Muscle of back (tissue), 11 donors: ENCODE measurements around the gene ZNF500. TPM values are rescaled to one million over a fixed set of nuclear protein-coding genes. Genes with fewer than 3 reads are reported as not detected.
"Not testable (repeated sequence)": the region's sequence is repeated elsewhere in the genome, so short reads cannot be mapped to it uniquely, and the experiment has no call there.

Experiments
- DNase-seq, 3 donors: peaks; one replicate each; pipeline versions ENCODE4 v3.0.0 to v3.0.0-alpha.2; 2013
- polyA plus RNA-seq, 10 donors: library from polyadenylated mRNA; unstranded; fragments of 120-200 nt; gene quantifications; one replicate each; pipeline ENCODE4 v1.2.1, GENCODE V29; 2013; ENCODE audit not compliant: insufficient read length in 10 of 10

ZNF500 gene
- polyA plus RNA-seq, 10 donors = 7.1 to 11.9 (median 8.8) TPM

- DNase-seq = no peak
Observed at GRCh38 chr16:4797805-4798252, 30.9 kb upstream of the ZNF500 start.

GRCh38 chr16:4796982-4797804, 30.2 kb upstream of the ZNF500 start:
- no peak for DNase-seq

GRCh38 chr16:4795828-4796572, 29.0 kb upstream of the ZNF500 start:
- no peak for DNase-seq

GRCh38 chr16:4795181-4795827, 28.3 kb upstream of the ZNF500 start, which contains the start of gene SMIM22:
Gene SMIM22 (plus strand): TSS chr16:4795369. CDS start chr16:4795735, 366 bp downstream.
- no peak for DNase-seq

GRCh38 chr16:4792951-4793513, 26.1 kb upstream of the ZNF500 start:
- no peak for DNase-seq

- no peak for DNase-seq
Observed at GRCh38 chr16:4790871-4791270, 23.9 kb upstream of the ZNF500 start.

- no peak for DNase-seq
Observed at GRCh38 chr16:4790261-4790660, 23.3 kb upstream of the ZNF500 start.

GRCh38 chr16:4788910-4789309, 21.9 kb upstream of the ZNF500 start:
- no peak for DNase-seq

GRCh38 chr16:4788489-4788889, 21.5 kb upstream of the ZNF500 start:
- no peak for DNase-seq

- DNase-seq = no peak
Observed at GRCh38 chr16:4787627-4788482, 20.9 kb upstream of the ZNF500 start, which contains the start of gene SEPTIN12. Gene SEPTIN12 (minus strand): TSS chr16:4788345. CDS start chr16:4787645, 700 bp downstream.

- DNase-seq = no peak
Observed at GRCh38 chr16:4787068-4787467, 20.1 kb upstream of the ZNF500 start.

- no peak for DNase-seq
Observed at GRCh38 chr16:4785758-4786433, 18.9 kb upstream of the ZNF500 start.

GRCh38 chr16:4784444-4784987, 17.6 kb upstream of the ZNF500 start:
- DNase-seq = not testable (repeated sequence)

- no peak for DNase-seq
Observed at GRCh38 chr16:4783951-4784336, 17.0 kb upstream of the ZNF500 start.

GRCh38 chr16:4783251-4783950, 16.4 kb upstream of the ZNF500 start:
- DNase-seq = no peak

GRCh38 chr16:4780235-4780634, 13.3 kb upstream of the ZNF500 start:
- no peak for DNase-seq

GRCh38 chr16:4778050-4778392, 11.1 kb upstream of the ZNF500 start:
- no peak for DNase-seq

GRCh38 chr16:4777339-4778049, 10.5 kb upstream of the ZNF500 start:
- DNase-seq = no peak
